Spleen (tissue), 11 donors: Measurements from ENCODE around the gene SLC35F3. TPM values are rescaled to one million over a fixed set of nuclear protein-coding genes. Genes with fewer than 3 reads are reported as not detected.

Source experiments
- DNase-seq: peaks from one replicate; pipeline ENCODE4 v3.0.0-alpha.2; 2020
- H3K27ac ChIP-seq, 8 donors: fragments of 200-600 bp; sonication (generic) in 7 of 8; 1 replicate in 4 of 8; 2 replicates in 4 of 8; pipeline versions ENCODE4 v1.5.0 to v1.8.0; 2016 to 2021; ENCODE audit warnings: inconsistent platforms in 4 of 8, mild to moderate bottlenecking in 4 of 8, moderate library complexity in 1 of 8
- H3K27me3 ChIP-seq, 7 donors: fragments of 200-600 bp; sonication (generic) in 6 of 7; replicated peaks in 1 of 7; 1 replicate in 4 of 7; 2 replicates in 3 of 7; pipeline versions ENCODE4 v1.5.0 to v1.8.0; 2016 to 2021; ENCODE audit warnings: inconsistent platforms in 3 of 7, mild to moderate bottlenecking in 1 of 7
- H3K36me3 ChIP-seq, 6 donors: fragments of 200-600 bp; sonication (generic) in 5 of 6; 1 replicate in 4 of 6; 2 replicates in 2 of 6; pipeline versions ENCODE4 v1.5.0 to v1.8.0; 2016 to 2021; ENCODE audit warnings: inconsistent platforms in 2 of 6
- H3K4me1 ChIP-seq, 6 donors: fragments of 200-600 bp; sonication (generic) in 5 of 6; 1 replicate in 3 of 6; 2 replicates in 3 of 6; pipeline versions ENCODE4 v1.5.0 to v1.8.0; 2016 to 2021; ENCODE audit warnings: inconsistent platforms in 3 of 6
- H3K4me3 ChIP-seq, 8 donors: fragments of 200-600 bp; sonication (generic) in 7 of 8; 1 replicate in 4 of 8; 2 replicates in 4 of 8; pipeline versions ENCODE4 v1.5.0 to v1.8.0; 2016 to 2021; ENCODE audit warnings: inconsistent platforms in 4 of 8, mild to moderate bottlenecking in 4 of 8, moderate library complexity in 2 of 8
- H3K9me3 ChIP-seq, 8 donors: fragments of 200-600 bp; sonication (generic) in 7 of 8; 1 replicate in 4 of 8; 2 replicates in 4 of 8; pipeline versions ENCODE4 v1.5.0 to v1.8.0; 2016 to 2021; ENCODE audit warnings: inconsistent platforms in 4 of 8
- POLR2A ChIP-seq, 3 donors: fragments of 450-650 bp; IDR thresholded peaks; one replicate each; pipeline ENCODE4 v1.5.1; 2017; ENCODE audit warnings: antibody characterized with exemption in 3 of 3, mild to moderate bottlenecking in 1 of 3
- POLR2AphosphoS5 ChIP-seq, 3 donors: sonication (generic); formaldehyde crosslinking; IDR thresholded peaks; one replicate each; pipeline ENCODE4 v1.5.1; 2017; ENCODE audit warnings: antibody characterized with exemption in 3 of 3
- WGBS, 5 donors: extraction: QIAGEN DNeasy Blood & Tissue Kit in 3 of 5; methylation state at CpG; one replicate each; pipeline versions ENCODE4 v1.1.5 to v1.1.7; 2013 to 2018; 5-methylcytosine and 5-hydroxymethylcytosine counted together
- intact Hi-C: fragments of 100-400 bp; cut with DNase I; formaldehyde crosslinking; loops from one replicate; pipeline ENCODE4 v1.15.0; 2023; ENCODE audit warnings: low total_unique reads
- polyA plus RNA-seq, 3 donors: library from polyadenylated mRNA; stranded (reverse); fragments of 200-250 nt; gene quantifications; one replicate each; pipeline ENCODE4 v1.2.1, GENCODE V29; 2013
- total RNA-seq, 7 donors: library from RNA; depleted of rRNA in 3 of 7; stranded (reverse); fragments of >200 nt in 3 of 7; fragmentation: NEBNext Ultra II Directional in 4 of 7; extraction: Animal tissue kit (Norgen Biotek cat#: 25700) in 4 of 7; gene quantifications; one replicate each; pipeline versions ENCODE4 v1.1.0 to v1.2.1, GENCODE V29; 2016 to 2021
- TF ChIP-seq, protein P1 (sequence below), 11 experiments: fragments of 200-600 bp in 7 of 11; fragments of 450-650 bp in 4 of 11; sonication (generic) in 4 of 11; IDR thresholded peaks in 8 of 11; conservative IDR thresholded peaks in 3 of 11; 1 replicate in 7 of 11; 2 replicates in 4 of 11; pipeline versions ENCODE4 v1.4.0 to v1.8.0; 2016 to 2021; ENCODE audit warnings: antibody characterized with exemption in 11 of 11, inconsistent platforms in 4 of 11, mild to moderate bottlenecking in 1 of 11
- donor health status: healthy with polysubstance abuse.
- donor health status: DM: no; HTN: no; CAD: no; lungs with moderate emphysema.
- donor health status: DM: no; HTN: no; CAD: no.
- donor health status: Bipolar disorder and iron deficiency.
- donor health status: healthy.
- donor health status: DM: no; HTN: no; CAD: no.
- donor health status: DM: yes; HTN: yes; CAD: no.

Gene SLC35F3
- total and polyA plus RNA-seq, 10 donors: 0.03 to 0.44 (median 0.11) TPM; not detected in 5

DNA sequence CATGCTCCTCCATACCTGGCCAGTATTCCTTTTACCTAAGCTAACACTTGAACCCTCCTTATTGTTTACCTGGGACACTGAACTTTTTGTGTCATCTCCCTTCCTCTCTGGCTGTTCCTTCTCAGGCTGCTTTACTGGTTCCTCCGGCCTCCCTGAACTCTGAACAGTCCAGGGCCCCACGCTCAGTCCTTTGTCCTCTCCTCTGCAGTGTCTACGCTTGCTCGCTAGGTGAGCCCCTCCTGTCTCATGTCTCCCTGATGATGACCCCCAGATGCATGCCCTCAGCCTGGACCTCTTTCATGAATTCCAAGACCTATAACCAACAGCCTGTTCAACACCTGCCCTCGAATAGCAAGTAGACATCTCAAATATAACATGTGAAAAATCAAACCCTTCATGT, 360.4 kb downstream of the SLC35F3 start:
- WGBS, 5 donors: 79 to 88% (median 84%) methylated on average over 5 of the region's 5 CpGs
- intact Hi-C loops: no loop called here
- TF ChIP-seq POLR2A (IDR thresholded peaks at IDR 0.05): no peak
- no peak for TF ChIP-seq POLR2AphosphoS5 (IDR thresholded peaks at IDR 0.05)
- TF ChIP-seq, protein P1, sequence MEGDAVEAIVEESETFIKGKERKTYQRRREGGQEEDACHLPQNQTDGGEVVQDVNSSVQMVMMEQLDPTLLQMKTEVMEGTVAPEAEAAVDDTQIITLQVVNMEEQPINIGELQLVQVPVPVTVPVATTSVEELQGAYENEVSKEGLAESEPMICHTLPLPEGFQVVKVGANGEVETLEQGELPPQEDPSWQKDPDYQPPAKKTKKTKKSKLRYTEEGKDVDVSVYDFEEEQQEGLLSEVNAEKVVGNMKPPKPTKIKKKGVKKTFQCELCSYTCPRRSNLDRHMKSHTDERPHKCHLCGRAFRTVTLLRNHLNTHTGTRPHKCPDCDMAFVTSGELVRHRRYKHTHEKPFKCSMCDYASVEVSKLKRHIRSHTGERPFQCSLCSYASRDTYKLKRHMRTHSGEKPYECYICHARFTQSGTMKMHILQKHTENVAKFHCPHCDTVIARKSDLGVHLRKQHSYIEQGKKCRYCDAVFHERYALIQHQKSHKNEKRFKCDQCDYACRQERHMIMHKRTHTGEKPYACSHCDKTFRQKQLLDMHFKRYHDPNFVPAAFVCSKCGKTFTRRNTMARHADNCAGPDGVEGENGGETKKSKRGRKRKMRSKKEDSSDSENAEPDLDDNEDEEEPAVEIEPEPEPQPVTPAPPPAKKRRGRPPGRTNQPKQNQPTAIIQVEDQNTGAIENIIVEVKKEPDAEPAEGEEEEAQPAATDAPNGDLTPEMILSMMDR (IDR thresholded peaks at IDR 0.05 in 8 of 11, conservative IDR thresholded peaks at IDR 0.05 in 3 of 11): no peak
- no peak overlapping the region for H3K4me3 ChIP-seq
- H3K27me3 ChIP-seq: peaks cover 0 to 13% (median 0%) of the 10 kb centered on the region in 7 donors
- peaks cover 0 to 5% (median 0%) of the 10 kb centered on the region in 6 donors for H3K4me1 ChIP-seq
- H3K9me3 ChIP-seq: no peaks in the 10 kb centered on the region
- H3K36me3 ChIP-seq: no peaks in the 10 kb centered on the region
- DNase-seq: no peak
- no peak overlapping the region for H3K27ac ChIP-seq

DNA sequence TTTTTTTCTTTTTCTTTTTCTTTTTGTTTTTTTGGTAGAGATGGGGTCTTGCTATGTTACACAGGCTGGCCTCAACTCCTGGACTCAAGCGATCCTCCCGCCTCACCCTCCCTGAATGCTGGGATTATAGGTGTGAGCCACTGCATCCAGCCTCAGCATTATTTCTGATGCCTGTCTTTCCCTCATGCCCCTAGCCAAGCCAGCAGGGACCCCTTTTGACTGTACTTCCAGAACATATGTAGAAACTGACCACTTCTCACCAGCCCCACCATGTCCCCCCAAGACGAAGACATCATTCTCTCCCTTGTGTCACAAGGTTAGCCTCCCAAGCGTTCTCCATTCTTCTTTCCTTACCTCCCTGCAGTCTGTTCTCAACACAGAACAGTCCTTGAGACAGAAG, 360.8 kb downstream of the SLC35F3 start:
- Histone ChIP-seq H3K4me1 (peaks cover 0 to 5% (median 0%) of the 10 kb centered on the region in 6 donors), H3K27me3 (peaks cover 0 to 11% (median 0%) of the 10 kb centered on the region in 7 donors), H3K36me3 (no peaks in the 10 kb centered on the region), H3K9me3 (no peaks in the 10 kb centered on the region), H3K27ac (no peak overlapping the region), H3K4me3 (no peak overlapping the region)
- no peak for DNase-seq
- intact Hi-C loops: no loop called here
- WGBS, 5 donors: 79 to 100% (median 90%) methylated on average over 4 of the region's 4 CpGs
- TF ChIP-seq POLR2A (IDR thresholded peaks at IDR 0.05): no peak
- no peak for TF ChIP-seq POLR2AphosphoS5 (IDR thresholded peaks at IDR 0.05)
- TF ChIP-seq, protein P1 (IDR thresholded peaks at IDR 0.05 in 8 of 11, conservative IDR thresholded peaks at IDR 0.05 in 3 of 11): no peak

DNA sequence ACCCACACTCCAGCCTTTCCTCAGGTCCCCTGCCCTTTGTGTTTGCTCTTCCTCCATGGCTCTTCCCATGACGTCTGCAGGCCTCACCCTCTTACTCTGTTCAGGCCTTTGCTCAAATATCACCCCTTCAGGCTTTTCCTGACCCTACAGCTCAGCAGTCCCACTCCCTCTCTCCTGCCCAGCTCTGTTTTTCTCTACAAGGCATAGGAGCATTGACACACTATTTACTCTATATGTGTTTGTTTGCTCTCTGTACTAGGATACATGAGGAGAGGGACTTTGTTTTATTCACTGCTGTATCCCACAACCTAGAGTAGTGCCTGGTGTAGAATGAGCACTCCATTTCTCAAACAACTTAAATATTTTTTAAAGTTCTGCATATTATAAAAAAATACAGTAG, 361.4 kb downstream of the SLC35F3 start:
- Histone ChIP-seq H3K27ac (no peak overlapping the region), H3K27me3 (peaks cover 0 to 8% (median 0%) of the 10 kb centered on the region in 7 donors), H3K4me3 (no peak overlapping the region), H3K36me3 (no peaks in the 10 kb centered on the region), H3K9me3 (no peaks in the 10 kb centered on the region), H3K4me1 (peaks cover 0 to under 1% (median 0%) of the 10 kb centered on the region in 6 donors)
- TF ChIP-seq POLR2AphosphoS5 (IDR thresholded peaks at IDR 0.05) (no peak), POLR2A (IDR thresholded peaks at IDR 0.05) (no peak)
- TF ChIP-seq, protein P1 (IDR thresholded peaks at IDR 0.05 in 8 of 11, conservative IDR thresholded peaks at IDR 0.05 in 3 of 11): no peak
- intact Hi-C loops: no loop called here
- DNase-seq: no peak
- WGBS, 5 donors: 32 to 65% (median 59%) methylated on average over 1 of the region's 1 CpG

DNA sequence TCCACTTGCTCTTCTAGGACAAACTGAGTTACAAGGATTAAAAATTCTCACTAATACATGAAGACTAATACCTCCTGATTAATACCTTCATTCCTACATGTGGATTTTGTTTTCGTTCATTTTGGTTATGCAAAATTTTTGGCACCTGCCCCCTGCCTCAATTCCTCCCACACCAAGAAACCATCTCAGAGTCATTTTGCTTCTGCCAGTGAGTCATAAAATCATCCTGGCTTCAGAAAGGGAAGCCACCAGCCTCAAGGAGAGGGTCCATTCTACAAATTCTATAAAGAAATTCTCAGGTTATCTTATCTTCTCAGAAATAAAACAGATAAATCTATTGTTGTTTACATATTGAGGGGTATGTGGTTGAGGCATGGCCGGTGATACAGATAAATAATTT, 365.6 kb downstream of the SLC35F3 start:
- WGBS, 5 donors: 76 to 88% (median 84%) methylated on average over 2 of the region's 2 CpGs
- Histone ChIP-seq H3K9me3 (no peaks in the 10 kb centered on the region), H3K27ac (no peak overlapping the region), H3K27me3 (no peaks in the 10 kb centered on the region), H3K4me1 (no peaks in the 10 kb centered on the region), H3K4me3 (no peak overlapping the region), H3K36me3 (no peaks in the 10 kb centered on the region)
- TF ChIP-seq POLR2A (IDR thresholded peaks at IDR 0.05): no peak
- TF ChIP-seq, protein P1 (IDR thresholded peaks at IDR 0.05 in 8 of 11, conservative IDR thresholded peaks at IDR 0.05 in 3 of 11): no peak
- TF ChIP-seq POLR2AphosphoS5 (IDR thresholded peaks at IDR 0.05): no peak
- intact Hi-C loops: no loop called here
- no peak for DNase-seq
